Activated CD8-positive, alpha-beta memory T cell treated with anti-CD3 and anti-CD28 coated beads, Interleukin-2, amount 50 U/mL, for 4 hours (primary cell): Measurements from ENCODE around the gene GPR146.
A peak's percentile ranks its signal among the peaks of the same experiment; 100 is the strongest.
"Not testable (repeated sequence)": the region's sequence is repeated elsewhere in the genome, so short reads cannot be mapped to it uniquely, and the experiment has no call there.

Experiments
- DNase-seq: peaks from one replicate; pipeline ENCODE4 v3.0.0-alpha.2; 2020

GPR146 gene

GRCh38 chr7:1060315-1061072, 16.1 kb downstream of the GPR146 start:
- no peak for DNase-seq

DNA sequence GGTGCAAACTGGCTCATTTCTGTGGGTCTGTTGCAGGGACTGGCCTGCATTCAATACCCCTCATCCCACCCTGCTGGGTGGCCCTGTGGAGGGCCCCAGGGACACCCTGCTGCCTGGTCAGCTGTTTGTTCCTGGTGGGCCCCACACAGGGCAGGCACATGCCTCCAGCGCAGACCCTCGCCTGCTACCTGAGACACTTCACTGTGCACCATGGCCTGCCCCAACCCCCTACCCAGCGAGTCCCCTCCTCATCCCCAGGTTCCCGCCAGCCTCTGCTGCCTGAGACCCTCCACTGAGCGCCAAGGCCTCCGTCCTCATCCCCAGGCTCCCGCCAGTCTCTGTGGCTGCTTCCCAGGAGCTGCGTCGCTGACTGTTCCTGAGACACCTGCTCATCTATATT, 16.8 kb downstream of the GPR146 start:
- DNase-seq: no peak

DNA sequence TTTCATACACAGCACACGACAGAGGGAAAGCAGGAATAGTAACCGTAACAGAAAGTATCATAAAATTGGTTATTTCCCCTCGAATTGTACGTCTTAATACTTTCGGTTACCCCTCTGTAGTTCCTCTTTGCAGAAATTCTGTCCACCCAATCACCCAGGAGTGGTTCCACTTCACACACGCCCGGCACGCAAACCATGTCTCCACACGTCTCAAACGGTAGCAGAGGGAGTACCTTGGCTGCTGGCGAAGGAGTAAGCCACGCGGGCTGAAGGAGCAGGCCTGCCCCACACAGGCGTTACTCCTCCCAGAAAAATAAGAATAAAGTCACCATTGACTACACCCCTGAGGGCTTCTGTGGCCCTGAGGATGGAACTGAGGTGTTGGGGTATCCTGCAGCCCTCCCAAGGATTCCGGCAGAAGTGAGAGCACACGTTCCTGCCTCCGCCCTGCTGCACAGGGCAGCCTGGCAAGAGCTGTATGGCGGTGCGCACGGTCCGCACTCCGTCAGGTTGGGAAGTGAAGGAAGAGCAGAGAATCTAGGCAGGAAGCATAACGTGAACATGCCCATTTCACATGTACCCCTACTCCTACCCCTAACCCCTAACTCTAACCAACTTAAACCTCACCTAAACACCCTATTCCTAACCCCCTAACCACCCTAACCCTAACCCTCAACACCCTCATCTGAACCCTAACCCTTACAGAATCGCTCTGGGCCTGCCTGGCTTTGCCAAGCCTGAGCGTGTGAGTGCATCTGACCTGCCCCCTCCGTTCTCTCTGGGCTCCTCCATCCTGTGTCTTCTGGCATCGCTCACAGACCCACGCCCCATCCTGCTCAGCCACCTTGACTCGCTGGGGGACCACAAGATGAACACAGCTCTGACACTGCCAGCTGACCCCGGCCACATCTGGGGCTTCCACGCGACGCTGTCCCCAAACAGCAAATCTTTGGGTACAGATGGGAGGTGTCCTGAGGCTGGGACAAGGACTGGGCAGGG, 18.2 kb downstream of the GPR146 start:
- DNase-seq: no peak

GRCh38 chr7:1063361-1063760, 19.0 kb downstream of the GPR146 start:
- DNase-seq: no peak

DNA sequence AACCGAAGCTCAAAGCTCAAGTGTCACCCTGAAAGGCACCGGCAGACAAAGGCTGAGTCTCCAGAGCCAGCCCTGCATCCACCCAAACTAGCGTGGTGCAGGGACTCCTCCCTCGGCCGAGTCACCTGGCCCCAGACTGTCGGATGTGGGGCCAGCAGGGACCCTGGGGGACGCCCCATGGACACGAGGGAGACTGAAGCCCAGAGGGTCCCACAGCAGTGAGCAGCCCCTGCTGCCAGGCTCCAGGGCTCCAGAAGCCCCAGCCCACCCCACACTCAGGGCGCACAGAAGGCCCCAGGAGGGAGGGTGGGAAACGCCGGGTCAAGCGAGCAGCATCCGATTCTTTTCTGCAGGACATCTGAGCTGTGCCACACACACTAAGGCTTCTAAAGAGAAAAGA, 20.2 kb downstream of the GPR146 start:
- DNase-seq: no peak

GRCh38 chr7:1065263-1065584, 20.9 kb downstream of the GPR146 start:
- DNase-seq: no peak

GRCh38 chr7:1065585-1066241, 21.4 kb downstream of the GPR146 start:
- peak; percentile 80 for DNase-seq

GRCh38 chr7:1066242-1066588, 21.9 kb downstream of the GPR146 start:
- no peak for DNase-seq

DNA sequence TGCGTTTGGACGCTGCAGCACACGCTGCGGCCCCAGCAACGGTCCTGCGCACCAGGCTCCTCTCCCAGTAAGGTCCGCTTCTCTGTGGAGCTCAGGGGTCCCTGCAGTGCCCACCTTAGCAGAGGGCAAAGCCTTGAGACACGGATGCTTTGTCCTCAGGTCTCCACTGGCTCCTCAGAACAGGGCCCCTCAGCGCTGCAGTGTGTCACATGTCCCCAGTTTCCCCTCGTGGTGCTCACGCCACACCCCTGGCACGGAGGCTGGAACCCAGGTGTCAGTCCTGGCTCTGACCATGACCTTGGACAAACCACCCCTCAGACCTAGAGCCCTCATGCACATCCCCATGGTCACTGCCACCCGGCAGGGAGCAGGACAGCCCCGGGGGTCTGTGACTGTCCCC, 23.7 kb downstream of the GPR146 start:
- DNase-seq: no peak

DNA sequence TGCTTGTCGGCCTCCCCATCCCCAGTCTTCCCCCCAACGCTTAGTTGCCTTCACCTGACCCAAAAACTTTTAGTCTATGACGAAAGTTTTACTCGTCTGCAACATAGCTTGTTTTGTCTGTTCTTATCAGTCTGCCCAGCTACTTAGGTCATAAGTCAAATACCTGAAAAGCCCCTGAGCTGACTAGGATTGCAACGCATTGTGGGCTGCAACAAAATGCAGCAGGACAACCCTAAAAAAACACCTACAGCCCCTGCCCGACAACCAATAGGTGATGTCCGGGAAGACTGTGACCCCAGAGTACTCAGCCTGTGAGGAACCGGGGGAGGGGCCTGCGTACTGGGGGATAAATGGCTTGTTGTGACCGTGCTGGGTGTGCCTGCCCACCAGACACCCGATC, 24.3 kb downstream of the GPR146 start:
- no peak for DNase-seq

DNA sequence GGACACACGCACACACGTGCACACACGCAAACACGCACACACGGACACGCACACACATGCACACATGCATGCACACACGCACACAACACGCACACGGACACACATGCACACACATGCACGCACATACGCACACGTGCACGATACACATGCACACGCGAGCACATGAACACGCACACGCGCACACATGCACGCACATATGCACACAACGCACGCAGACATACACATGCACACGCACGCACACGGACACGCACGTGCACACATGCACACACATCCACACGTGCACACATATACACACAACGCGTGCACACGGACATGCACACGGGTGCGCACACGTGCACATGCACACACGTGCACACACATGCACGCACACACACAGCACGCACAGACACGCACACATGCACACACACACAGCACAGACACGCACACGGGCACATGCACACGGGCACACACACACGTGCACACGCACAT, 26.2 kb downstream of the GPR146 start:
- no peak for DNase-seq

GRCh38 chr7:1071731-1072254, 27.4 kb downstream of the GPR146 start:
- no peak for DNase-seq

- DNase-seq: no peak
Observed at GRCh38 chr7:1073142-1073977, 29.0 kb downstream of the GPR146 start.

GRCh38 chr7:1074018-1074417, 29.7 kb downstream of the GPR146 start:
- DNase-seq: not testable (repeated sequence)

GRCh38 chr7:1074593-1075431, 30.5 kb downstream of the GPR146 start:
- DNase-seq: no peak

GRCh38 chr7:1076184-1077072, 32.1 kb downstream of the GPR146 start:
- DNase-seq: no peak

DNA sequence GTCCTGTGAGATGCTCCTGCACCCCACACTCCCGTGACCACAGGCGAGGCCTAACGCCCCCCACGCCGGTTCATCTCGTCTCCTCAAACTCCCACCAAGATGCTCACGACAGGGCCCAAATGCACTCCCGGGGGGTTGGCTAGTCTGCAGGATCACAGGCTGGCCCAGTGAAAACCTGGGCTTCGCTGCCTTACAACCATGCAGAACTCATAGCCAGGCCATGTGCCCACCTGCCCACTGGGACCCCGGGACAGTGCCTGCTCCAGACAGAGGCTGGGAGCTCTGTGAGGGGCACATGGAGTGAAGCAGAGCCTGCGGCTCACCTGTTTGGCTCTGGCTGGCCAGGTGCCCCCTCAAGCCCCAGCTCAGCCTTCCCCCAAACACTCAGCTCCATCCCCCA, 34.2 kb downstream of the GPR146 start:
- DNase-seq: no peak

- no peak for DNase-seq
Observed at GRCh38 chr7:1078985-1079384, 34.6 kb downstream of the GPR146 start.

DNA sequence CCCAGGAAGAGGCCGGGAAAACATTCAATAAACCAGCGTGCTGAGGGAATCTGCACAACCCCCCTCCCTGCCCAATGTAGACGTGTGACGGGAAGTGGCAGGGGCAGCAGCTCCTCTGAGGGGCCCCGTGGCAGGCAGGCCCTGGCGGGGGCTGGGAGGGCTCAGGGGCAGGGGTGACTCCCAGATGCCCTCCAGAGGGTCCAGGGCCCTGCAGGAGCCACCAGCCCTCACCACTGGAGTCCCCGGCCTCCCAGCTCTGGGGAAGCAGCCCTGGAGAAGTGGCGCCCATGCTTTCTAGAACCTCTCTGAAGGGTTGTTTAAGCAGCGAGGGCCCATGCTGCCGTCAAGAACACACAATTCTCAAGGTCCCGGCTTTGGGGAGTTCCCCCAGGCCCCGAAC, 35.2 kb downstream of the GPR146 start:
- no peak for DNase-seq

DNA sequence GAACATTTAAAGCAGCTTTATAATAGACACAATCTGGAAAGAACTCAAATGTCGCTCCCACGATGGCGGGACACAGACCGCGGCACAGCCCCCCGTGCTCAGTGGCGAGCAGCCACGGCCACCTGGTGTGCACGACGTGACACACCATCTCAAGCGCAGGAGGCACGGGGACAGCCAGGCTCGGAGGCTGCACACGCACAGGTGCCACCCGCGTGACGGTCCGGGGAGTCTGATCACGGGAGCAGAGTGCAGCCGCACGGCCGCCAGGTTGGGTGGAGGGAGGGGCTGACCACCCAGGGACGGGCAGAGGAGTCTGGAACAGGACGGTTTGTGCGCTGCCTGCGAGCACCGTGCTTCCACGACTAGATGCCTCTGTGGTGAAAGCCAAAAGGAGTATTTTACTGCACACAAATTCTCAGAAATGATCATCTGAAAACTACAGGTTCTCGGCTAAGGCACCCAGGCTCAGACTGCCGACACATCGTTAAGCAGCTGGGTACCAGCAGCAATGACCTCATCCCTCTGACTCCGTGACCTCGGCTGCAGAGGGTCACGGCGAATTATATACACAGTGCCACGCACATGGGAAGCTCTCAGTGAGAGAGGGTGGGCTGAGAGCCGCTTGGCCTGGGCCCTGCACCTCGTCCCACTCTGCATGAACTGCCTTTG, 36.0 kb downstream of the GPR146 start:
- no peak for DNase-seq
